GM23248 (cell line): Measurements from ENCODE around the gene PRSS23.

Experiments
- EZH2 ChIP-seq: fragments of 200-600 bp; sonication (generic); IDR thresholded peaks from 2 replicates; pipeline ENCODE4 v1.6.1; 2018; ENCODE audit warnings: antibody characterized with exemption, mild to moderate bottlenecking; ENCODE audit not compliant: insufficient read depth, poor library complexity, severe bottlenecking
- EZH2phosphoT487 ChIP-seq: fragments of 200-600 bp; sonication (generic); IDR thresholded peaks from 2 replicates; pipeline ENCODE4 v1.6.1; 2018; ENCODE audit warnings: antibody characterized with exemption, moderate library complexity, mild to moderate bottlenecking, low read depth; ENCODE audit not compliant: insufficient read depth

DNA sequence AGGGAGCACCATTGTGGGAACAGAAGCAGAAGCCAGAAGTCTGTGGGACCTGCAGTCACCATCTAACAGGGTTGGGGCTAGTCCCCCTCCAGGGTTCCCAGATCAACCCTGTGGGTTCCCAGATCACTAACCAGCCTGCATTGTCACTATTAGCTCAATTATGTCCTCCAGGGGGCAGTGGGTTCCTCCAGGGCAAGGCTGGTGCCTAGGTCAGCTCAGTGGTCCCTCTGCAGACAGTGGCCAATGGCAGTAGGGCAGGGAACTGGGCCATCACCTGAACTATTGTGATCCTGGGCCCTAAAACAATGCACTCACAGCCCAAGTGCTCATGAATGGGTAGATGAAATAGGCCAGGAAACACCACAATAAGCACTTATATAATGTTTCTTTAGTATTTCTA, 18.8 kb upstream of the PRSS23 start:
- TF ChIP-seq EZH2 (no peak), EZH2phosphoT487 (no peak)
